SKM-1 (cell line): ENCODE data around the gene MAEL.

Source experiments
- DNase-seq: peaks from one replicate; lab custom pipeline; 2025; ENCODE audit not compliant: unreplicated experiment; lab: John Stamatoyannopoulos, UW

MAEL gene

DNA sequence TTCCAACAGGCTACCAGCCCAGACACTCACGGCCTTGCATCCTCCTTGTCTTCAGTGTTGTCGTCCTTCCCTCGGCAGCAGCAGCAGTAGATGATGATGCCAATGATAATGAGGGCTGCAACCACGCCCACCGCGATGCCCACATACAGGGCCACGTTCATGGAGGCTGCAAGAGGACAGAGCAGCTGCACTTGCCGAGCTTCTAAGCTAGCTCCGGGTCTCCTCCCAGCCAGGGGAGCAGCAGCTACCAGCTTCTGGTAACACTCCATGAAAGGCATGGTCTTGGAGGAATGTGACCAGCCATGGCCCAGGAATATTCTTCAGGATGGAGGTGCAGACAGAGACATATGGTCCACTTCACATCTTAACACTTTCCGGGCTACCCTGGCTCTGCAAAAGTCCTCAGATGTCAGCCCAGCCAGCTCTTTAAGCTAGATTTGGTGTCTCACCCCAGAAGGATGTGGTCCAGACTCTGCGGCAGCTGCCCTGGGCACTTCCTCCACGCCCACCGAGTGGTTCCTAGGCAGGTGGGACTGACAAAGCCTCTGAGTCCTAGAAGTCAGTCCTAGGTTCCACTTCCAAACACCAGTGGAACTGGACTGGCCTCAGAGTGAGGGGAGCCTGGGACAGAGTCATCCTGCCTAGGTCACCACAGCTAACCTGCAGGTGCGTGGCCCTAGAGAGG is 66.0 kb downstream of the MAEL start:
- no peak for DNase-seq

DNA sequence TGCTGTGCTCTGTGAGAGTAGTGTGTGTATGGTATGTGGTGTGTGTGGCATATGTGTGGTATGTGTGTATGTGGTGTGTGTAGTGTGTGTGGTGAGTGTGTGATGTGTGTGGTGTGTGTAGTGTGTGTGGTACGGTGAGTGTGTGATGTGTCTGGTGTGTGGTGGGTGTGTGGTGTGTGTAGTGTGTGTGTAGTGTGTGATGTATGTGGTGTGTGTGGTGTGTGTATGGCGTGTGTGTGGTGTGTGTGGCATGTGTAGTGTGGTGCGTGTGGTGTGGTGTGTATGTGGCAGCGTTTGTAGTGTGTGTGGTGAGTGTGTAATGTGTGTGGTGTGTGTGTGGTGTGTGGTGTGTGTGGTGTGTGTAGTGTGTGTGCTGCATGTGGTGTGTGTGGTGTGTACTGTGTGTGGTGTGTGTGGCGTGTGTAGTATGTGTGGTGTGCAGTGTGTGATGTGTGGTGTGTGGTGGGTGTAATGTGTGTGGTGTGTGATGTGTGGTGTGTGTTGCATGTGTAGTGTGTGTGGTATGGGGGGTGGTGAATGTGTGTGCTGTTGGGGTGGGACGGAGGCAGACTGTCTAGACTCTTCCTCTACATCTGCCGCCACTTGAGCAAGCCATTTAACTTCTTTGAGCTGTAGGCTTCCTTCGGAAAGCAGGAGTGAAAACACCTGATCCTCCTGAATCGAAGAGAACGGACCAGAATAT is 67.6 kb downstream of the MAEL start:
- peak; percentile 70 for DNase-seq

GRCh38 chr1:167057241-167057688 is 68.2 kb downstream of the MAEL start:
- peak; percentile 78 for DNase-seq

DNA sequence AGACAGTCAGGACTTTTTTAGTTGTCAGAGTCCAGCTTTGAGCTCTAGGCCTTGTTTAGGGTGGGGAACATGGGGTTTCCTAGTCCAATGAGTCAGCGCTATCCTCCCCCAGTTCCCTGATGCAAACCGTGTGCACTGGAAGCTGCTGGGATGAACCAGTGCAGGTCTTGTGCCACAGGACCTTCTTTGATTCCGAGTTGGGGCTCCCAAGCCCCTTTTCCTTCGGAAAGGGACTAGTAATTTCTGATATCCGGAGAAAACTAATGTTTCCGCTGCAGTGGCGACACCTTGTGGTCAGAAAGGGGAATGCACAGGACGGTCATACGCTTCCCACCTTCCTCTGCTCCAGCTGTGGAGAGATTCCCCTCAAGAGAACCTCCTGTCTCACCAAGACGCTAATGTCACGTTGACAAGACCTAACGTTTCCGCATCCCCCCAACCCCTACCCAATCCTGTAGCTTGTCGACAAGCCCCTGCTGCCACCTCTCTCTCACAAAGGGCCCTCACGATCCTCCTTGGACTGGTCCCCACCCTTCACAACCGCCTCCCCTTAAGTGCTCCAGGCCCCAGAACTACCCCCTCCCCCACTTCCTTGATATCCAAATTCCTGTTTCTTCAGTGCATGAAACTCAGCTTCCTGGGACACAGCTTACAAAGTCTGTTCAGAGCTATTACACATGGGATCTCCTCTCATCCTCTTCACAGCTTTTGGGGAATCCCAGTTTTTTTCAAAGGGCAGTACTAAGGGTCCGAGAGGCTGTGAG is 70.1 kb downstream of the MAEL start:
- DNase-seq, result peak; percentile 72

DNA sequence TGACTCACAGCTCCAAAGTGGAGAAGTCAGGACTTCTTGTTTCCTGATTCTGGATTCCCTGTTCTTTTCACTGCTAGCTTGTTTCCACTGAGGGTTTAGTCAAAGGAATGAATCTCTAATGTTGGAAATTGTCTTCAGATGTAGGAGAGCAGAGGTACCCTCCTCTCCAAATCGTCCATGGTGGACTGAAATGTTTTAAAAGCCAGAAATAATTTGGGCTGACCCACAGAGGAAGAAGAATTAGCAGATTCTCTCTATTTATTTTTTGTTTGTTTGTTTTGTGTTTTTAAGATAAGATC is 70.7 kb downstream of the MAEL start:
- DNase-seq, result no peak

GRCh38 chr1:167060141-167061072 is 71.3 kb downstream of the MAEL start:
- no peak for DNase-seq

DNA sequence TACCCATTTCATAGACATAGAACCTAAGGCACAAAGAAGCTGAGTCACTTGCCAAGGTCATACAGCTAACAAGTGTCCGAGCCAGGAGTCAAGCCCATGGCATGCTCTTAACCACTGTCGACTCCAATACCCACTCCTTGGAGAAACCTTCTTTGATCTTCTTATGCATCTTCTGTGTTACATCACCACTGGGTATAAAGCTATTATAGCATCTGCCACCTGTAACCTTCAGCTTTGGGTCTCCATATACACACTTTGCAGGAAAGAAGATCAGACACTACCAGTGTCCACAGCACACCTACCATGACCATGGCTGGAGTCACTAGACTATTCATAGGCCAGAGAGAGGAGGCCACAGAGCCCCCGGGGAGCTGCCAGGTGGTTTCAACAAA is 72.0 kb downstream of the MAEL start:
- no peak for DNase-seq

GRCh38 chr1:167064621-167065020 is 75.5 kb downstream of the MAEL start:
- DNase-seq, result no peak

DNA sequence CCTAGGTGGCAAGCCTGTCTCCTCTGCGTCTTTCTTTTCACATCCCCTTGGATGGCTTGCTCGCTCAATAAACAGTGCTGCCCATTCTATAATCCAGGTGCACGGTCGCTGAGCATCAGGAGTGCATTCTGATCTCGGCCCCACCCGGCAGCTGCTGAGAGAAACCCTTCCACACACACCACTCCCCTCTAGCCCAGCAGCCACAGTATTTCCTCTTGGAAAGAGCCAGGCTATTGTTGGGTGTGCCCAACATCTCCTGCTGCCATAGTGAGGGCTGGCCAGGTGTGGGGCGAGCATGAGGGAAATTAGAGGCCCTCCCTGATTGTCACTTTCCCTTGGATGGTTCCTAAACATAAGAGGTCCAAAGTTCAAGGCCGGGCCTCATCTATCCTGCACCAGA is 76.4 kb downstream of the MAEL start:
- no peak for DNase-seq

DNA sequence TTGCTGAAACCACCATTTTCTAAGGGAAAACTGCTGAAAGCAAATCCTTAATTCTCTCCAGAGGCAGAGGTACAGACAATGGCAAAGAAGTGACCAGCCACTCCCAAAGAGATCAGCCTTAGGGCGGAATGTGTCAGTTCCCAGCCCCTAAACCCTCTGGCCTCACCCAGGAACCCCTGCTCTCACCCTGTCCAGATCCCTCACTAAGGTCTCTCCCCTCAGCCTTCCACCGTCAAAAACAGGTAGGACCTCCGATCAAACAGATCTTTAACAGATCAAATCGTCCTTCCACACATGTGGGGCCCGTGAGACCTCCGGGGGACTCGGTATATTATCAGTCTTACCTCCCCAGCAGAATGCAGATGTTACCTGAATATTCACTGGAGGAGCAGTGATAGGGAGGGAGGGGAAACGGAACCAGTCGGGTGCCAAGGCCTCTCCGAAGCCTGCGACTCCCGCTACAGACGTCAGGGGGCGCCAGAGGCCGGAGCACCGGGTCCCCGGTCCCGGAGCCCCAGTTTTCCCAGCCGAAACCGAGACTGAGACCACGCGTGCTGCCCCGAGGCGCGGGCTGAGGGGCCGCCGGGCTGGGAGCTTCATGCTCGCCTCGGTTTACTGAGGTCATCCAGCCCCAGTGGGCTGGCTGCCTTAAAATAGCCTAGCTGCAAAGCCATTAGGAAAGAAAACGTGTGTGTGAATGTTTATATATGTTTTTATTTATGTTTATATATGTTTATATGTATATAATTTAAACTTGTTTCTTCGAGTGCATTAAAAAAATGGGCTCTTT is 77.4 kb downstream of the MAEL start:
- DNase-seq, result peak; percentile 73

DNA sequence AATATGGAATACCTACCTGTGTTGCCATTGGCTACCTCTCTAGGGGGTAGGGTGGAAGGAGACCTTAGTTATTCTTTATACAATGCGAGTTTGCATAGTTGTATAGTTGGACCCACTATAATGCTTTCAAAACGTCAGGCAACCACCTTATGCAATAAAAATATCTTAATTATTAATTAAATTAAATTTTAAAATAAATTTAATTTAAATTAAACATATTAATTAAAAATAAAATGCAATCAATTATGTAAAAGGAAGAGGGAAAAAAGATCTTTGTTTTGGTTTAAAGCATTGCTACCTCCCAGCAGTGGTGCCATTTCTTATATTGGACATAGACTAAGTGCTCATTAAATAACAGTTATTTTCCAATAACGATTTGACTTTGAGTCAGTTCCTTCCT is 78.8 kb downstream of the MAEL start:
- DNase-seq, result no peak

- DNase-seq, result no peak
Observed at GRCh38 chr1:167068761-167069160, 79.7 kb downstream of the MAEL start.

DNA sequence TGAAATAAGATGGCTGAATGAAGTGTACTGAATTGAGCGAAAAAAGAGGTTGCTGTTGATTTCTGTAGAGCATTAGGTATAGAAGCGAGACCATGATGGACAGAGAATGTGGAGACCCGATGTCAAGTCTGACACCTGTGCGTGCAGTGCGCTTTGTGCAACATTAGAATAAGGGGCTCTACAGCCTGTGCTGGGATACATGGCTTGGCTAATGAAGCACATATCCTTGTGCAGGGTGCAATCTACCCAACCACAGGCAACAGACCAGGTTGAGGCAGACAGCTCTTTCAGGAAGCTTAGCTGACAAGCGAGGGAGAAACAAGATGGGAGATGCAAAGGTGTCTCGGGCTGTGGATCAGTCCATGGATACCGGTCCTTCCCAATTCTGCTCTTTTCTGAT is 82.2 kb downstream of the MAEL start:
- DNase-seq, result no peak
